IMR-90 (cell line): Measurements from ENCODE around the gene TTK. TPM values are rescaled to one million over a fixed set of nuclear protein-coding genes. Genes with fewer than 3 reads are reported as not detected.

Source experiments
- ATAC-seq: fragments of 200-7000 bp; cut with Tn5 transposase; 2 replicates; pipeline ENCODE4 v1.9.1; 2020; ENCODE audit warnings: low read depth, mild to moderate bottlenecking, moderate library complexity
- BruUV-seq: library from RNA; stranded (reverse); fragments of 400-500 nt; replicated peaks from 2 replicates; lab custom pipeline; 2021; lab: Mats Ljungman, UMichigan
- CTCF ChIA-PET: fragments of 300-600 bp; formaldehyde crosslinking; extraction: SDS; loops from one replicate; lab custom pipeline; 2021; ENCODE audit warnings: antibody characterized with exemption; lab: Yijun Ruan, JAX
- POLR2A ChIA-PET: fragments of 300-600 bp; sonication (Branson Sonifier 250); formaldehyde crosslinking; loops from one replicate; lab custom pipeline; 2022; ENCODE audit warnings: antibody characterized with exemption; ENCODE audit not compliant: unreplicated experiment; lab: Charles Lee
- DNase-seq: peaks from one replicate; pipeline ENCODE4 v3.0.0; 2013
- H2AFZ ChIP-seq: replicated peaks from 2 replicates; pipeline ENCODE3; 2013; ENCODE audit warnings: low read length, mild to moderate bottlenecking; ENCODE audit not compliant: poor library complexity
- H2AK5ac ChIP-seq: 2 replicates; pipeline ENCODE4 v1.6.1; 2013; ENCODE audit warnings: low read depth, low read length, inconsistent platforms
- H2AK9ac ChIP-seq: replicated peaks from 2 replicates; pipeline ENCODE3; 2013; ENCODE audit warnings: mild to moderate bottlenecking, low read depth, low read length, moderate library complexity; ENCODE audit not compliant: poor library complexity
- H2BK120ac ChIP-seq: 2 replicates; pipeline ENCODE4 v1.6.1; 2013; ENCODE audit warnings: low read depth, low read length, inconsistent platforms
- H2BK15ac ChIP-seq: 3 replicates; pipeline ENCODE4 v1.6.1; 2013; ENCODE audit warnings: low read depth, low read length, inconsistent platforms
- H2BK20ac ChIP-seq: 2 replicates; pipeline ENCODE4 v1.6.1; 2013; ENCODE audit warnings: low read depth, mild to moderate bottlenecking, inconsistent platforms, low read length, moderate library complexity
- H2BK5ac ChIP-seq: 2 replicates; pipeline ENCODE4 v1.6.1; 2013; ENCODE audit warnings: mild to moderate bottlenecking, low read depth, low read length, inconsistent platforms; ENCODE audit not compliant: poor library complexity, severe bottlenecking
- H3K14ac ChIP-seq: replicated peaks from 2 replicates; pipeline ENCODE4 v1.6.1; 2013; ENCODE audit warnings: low read depth, low read length, inconsistent platforms
- H3K18ac ChIP-seq: 2 replicates; pipeline ENCODE4 v1.6.1; 2013; ENCODE audit warnings: low read depth, low read length, control low read depth
- H3K23ac ChIP-seq: 2 replicates; pipeline ENCODE4 v1.6.1; 2013; ENCODE audit warnings: low read depth, low read length, inconsistent platforms
- H3K27ac ChIP-seq: 2 replicates; pipeline ENCODE4 v1.5.1; 2013; ENCODE audit warnings: mild to moderate bottlenecking, control low read depth, low read length; ENCODE audit not compliant: insufficient read depth
- H3K27me3 ChIP-seq: 2 replicates; pipeline ENCODE4 v1.6.1; 2013; ENCODE audit warnings: low read length; ENCODE audit not compliant: control insufficient read depth, insufficient read depth
- H3K36me3 ChIP-seq: 2 replicates; pipeline ENCODE4 v1.6.1; 2013; ENCODE audit warnings: low read length, mixed read lengths; ENCODE audit not compliant: control insufficient read depth, insufficient read depth
- H3K4ac ChIP-seq: 2 replicates; pipeline ENCODE4 v1.6.1; 2013; ENCODE audit warnings: low read depth, low read length, inconsistent platforms
- H3K4me1 ChIP-seq: 2 replicates; pipeline ENCODE4 v1.6.1; 2013; ENCODE audit warnings: low read length, mixed read lengths; ENCODE audit not compliant: control insufficient read depth, insufficient read depth
- H3K4me2 ChIP-seq: 2 replicates; pipeline ENCODE4 v1.6.1; 2013; ENCODE audit warnings: low read depth, mild to moderate bottlenecking, control low read depth, low read length, moderate library complexity
- H3K4me3 ChIP-seq: 2 replicates; pipeline ENCODE4 v1.5.1; 2013; ENCODE audit warnings: low read depth, mild to moderate bottlenecking, control low read depth, low read length, moderate library complexity; ENCODE audit not compliant: insufficient read depth
- H3K56ac ChIP-seq: 2 replicates; pipeline ENCODE4 v1.6.1; 2013; ENCODE audit warnings: low read length, inconsistent platforms; ENCODE audit not compliant: insufficient read depth; ENCODE audit errors: extremely low read depth
- H3K79me1 ChIP-seq, 2 experiments: 2 replicates each; pipeline ENCODE4 v1.6.1; 2013; ENCODE audit warnings: low read length in 2 of 2, inconsistent platforms in 1 of 2, low read depth in 1 of 2
- H3K9ac ChIP-seq: 2 replicates; pipeline ENCODE4 v1.6.1; 2013; ENCODE audit warnings: low read depth, low read length, control low read depth
- H3K9me1 ChIP-seq: 2 replicates; pipeline ENCODE4 v1.6.1; 2013; ENCODE audit warnings: low read length, inconsistent platforms; ENCODE audit not compliant: insufficient read depth
- H3K9me3 ChIP-seq: 2 replicates; pipeline ENCODE4 v1.6.1; 2013; ENCODE audit warnings: low read length; ENCODE audit not compliant: control insufficient read depth, insufficient read depth
- H4K20me1 ChIP-seq: 2 replicates; pipeline ENCODE4 v1.6.1; 2013; ENCODE audit warnings: low read length, inconsistent platforms; ENCODE audit not compliant: insufficient read depth
- H4K5ac ChIP-seq: 2 replicates; pipeline ENCODE4 v1.6.1; 2013; ENCODE audit warnings: mild to moderate bottlenecking, low read depth, low read length, control low read depth
- H4K8ac ChIP-seq, 2 experiments: 2 replicates each; pipeline ENCODE4 v1.6.1; 2013; ENCODE audit warnings: low read depth in 2 of 2, low read length in 2 of 2, control low read depth in 1 of 2, inconsistent platforms in 1 of 2
- H4K91ac ChIP-seq: 2 replicates; pipeline ENCODE4 v1.6.1; 2013; ENCODE audit warnings: low read depth, low read length, inconsistent platforms; ENCODE audit not compliant: insufficient read depth
- MAFK ChIP-seq: IDR thresholded peaks from 2 replicates; pipeline ENCODE4 v1.6.1; 2012; ENCODE audit warnings: low read depth, low read length, improper control_type of control experiment
- SMC3 ChIP-seq: fragments of 150-350 bp; IDR thresholded peaks from 2 replicates; pipeline ENCODE4 v1.6.1; 2016; ENCODE audit warnings: low read depth, mild to moderate bottlenecking, antibody characterized with exemption, low read length, moderate library complexity
- WGBS, 2 experiments: methylation state at CpG; one replicate each; pipeline versions ENCODE4 v1.1.5 to v1.1.7; 2013; ENCODE audit warnings: missing lambda C conversion rate in 2 of 2; ENCODE audit not compliant: insufficient read length in 1 of 2; ENCODE audit errors: extremely low coverage in 2 of 2; 5-methylcytosine and 5-hydroxymethylcytosine counted together
- dilution Hi-C: fragments of 300-500 bp; cut with HindIII; formaldehyde crosslinking; loops from one replicate; pipeline ENCODE4 v1.14.3; 2018; ENCODE audit warnings: low sequenced_read_pairs; ENCODE audit not compliant: unreplicated experiment
- in situ Hi-C: fragments of 300-500 bp; cut with MboI; formaldehyde crosslinking; loops from 3 replicates; pipeline ENCODE4 v1.14.3; 2019; ENCODE audit warnings: low sequenced_read_pairs, inconsistent platforms, mixed read lengths
- intact Hi-C: fragments of 100-400 bp; cut with micrococcal nuclease; formaldehyde crosslinking; loops from 2 replicates; pipeline ENCODE4 v1.10.0; 2022
- polyA plus RNA-seq, 3 experiments: library from polyadenylated mRNA; depleted of rRNA; stranded (reverse); fragments of >200 nt; gene quantifications; 2 replicates each; pipeline ENCODE4 v1.2.3, GENCODE V29; 2012; ENCODE audit warnings: low replicate concordance in 1 of 3
- total RNA-seq: library from RNA; depleted of rRNA; stranded (reverse); fragments of >200 nt; gene quantifications from 2 replicates; pipeline ENCODE4 v1.2.3, GENCODE V29; 2012

TTK gene
- total and polyA plus RNA-seq, 2 of the 4 experiments (the other 2 are of a cell fraction) = 7.5 to 21.5 TPM

DNA sequence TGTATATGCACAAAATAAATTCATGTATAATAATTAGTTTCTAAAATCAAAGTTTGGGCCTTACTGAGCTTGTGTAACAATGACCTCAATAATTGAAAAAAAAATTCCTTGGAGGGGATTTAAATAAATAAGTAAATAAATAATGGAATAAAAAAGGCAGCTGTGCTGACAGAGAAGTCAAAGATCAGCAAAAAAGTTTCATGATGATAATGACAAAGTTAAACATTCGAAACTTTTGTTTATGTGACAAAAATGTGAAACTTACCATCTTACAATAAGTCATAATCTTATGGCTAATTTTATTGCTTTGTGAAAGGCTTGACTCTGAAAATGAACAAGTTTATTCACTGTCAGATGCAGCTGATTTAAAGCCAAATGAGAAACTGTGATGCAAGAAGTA is 3.1 kb upstream of the TTK start:
- Histone ChIP-seq H3K9me3 (no peaks in the 10 kb centered on the region), H3K79me1 (peaks cover 7 to 9% of the 10 kb centered on the region in 2 experiments; a peak in 3 of 4 replicates), H3K27me3 (peaks cover 3% of the 10 kb centered on the region; the same call in 1 of the 2 replicates), H3K23ac (no peak overlapping the region), H2AK5ac (no peak overlapping the region), H4K91ac (no peak overlapping the region), H3K14ac (no peak overlapping the region), H4K20me1 (no peaks in the 10 kb centered on the region), H3K56ac (no peak overlapping the region), H2BK5ac (no peak overlapping the region), H2AFZ (no peak overlapping the region), H2BK120ac (no peak overlapping the region), H3K4ac (no peak overlapping the region), H4K5ac (no peak overlapping the region), H2BK15ac (no peak overlapping the region), H2BK20ac (no peak overlapping the region), H3K4me3 (no peak overlapping the region), H3K9ac (no peak overlapping the region), H3K18ac (no peak overlapping the region), H3K4me1 (no peaks in the 10 kb centered on the region), H3K27ac (no peak overlapping the region), H3K9me1 (no peaks in the 10 kb centered on the region), H2AK9ac (no peak overlapping the region), H3K4me2 (no peak overlapping the region), H4K8ac (no peak overlapping the region), H3K36me3 (no peaks in the 10 kb centered on the region)
- POLR2A ChIA-PET = no interaction called here
- ATAC-seq = no peak
- CTCF ChIA-PET = interaction anchor here (1.0 kb wide), 1 partner anchor 52 kb away, joined by 5 read pairs; no protein-coding TSS in a partner anchor
- in situ Hi-C loops = loop anchor here (10.0 kb wide), 1 partner anchor 57 kb away; the partner anchor contains the start of gene ELOVL4
- dilution Hi-C loops = no loop called here
- BruUV-seq = no TSS peak
- intact Hi-C loops = no loop called here
- no CpG with 5 or more reads among the region's 1 CpG for WGBS, 2 experiments
- no peak for DNase-seq
- TF ChIP-seq MAFK (peak; percentile 25; the same call in 1 of the 2 replicates), SMC3 (no peak)
